C4-2B (cell line): ENCODE data around the gene PI16.

ENCODE experiments used
- H3K27ac ChIP-seq: fragments of 450-650 bp; 2 replicates; pipeline ENCODE4 v1.5.1; 2017
- CTCF ChIP-seq: fragments of 450-650 bp; conservative IDR thresholded peaks from 2 replicates; pipeline ENCODE4 v1.5.1; 2017; ENCODE audit warnings: mild to moderate bottlenecking
- ZFX ChIP-seq: fragments of 450-650 bp; IDR thresholded peaks from 2 replicates; pipeline ENCODE4 v1.6.1; 2017

The PI16 gene

GRCh38 chr6:36998723-36999038 lies 44.1 kb downstream of the PI16 start:
- TF ChIP-seq CTCF = no peak
- TF ChIP-seq ZFX = no peak
- H3K27ac ChIP-seq = peak overlapping the region; percentile 54

- TF ChIP-seq ZFX = no peak
- no peak for TF ChIP-seq CTCF
- H3K27ac ChIP-seq = peak overlapping the region; percentile 54; the same call in 1 of the 2 replicates
Observed at GRCh38 chr6:36999061-36999750, 44.7 kb downstream of the PI16 start.

GRCh38 chr6:36999751-37000125 lies 45.2 kb downstream of the PI16 start:
- no peak overlapping the region for H3K27ac ChIP-seq
- TF ChIP-seq CTCF = no peak
- no peak for TF ChIP-seq ZFX

GRCh38 chr6:37004044-37004980 lies 49.8 kb downstream of the PI16 start:
- no peak overlapping the region for H3K27ac ChIP-seq
- no peak for TF ChIP-seq CTCF
- TF ChIP-seq ZFX = no peak

- H3K27ac ChIP-seq = no peak within 1 kb of the TSS
- TF ChIP-seq CTCF (no peak), ZFX (no peak)
Observed at GRCh38 chr6:37005061-37005810, 50.7 kb downstream of the PI16 start, which contains the start of gene FGD2. FGD2 (plus strand) TSS chr6:37005655; CDS start chr6:37005818, 163 bp downstream.

GRCh38 chr6:37005827-37006567 lies 51.5 kb downstream of the PI16 start:
- TF ChIP-seq ZFX (no peak), CTCF (no peak)
- no peak overlapping the region for H3K27ac ChIP-seq
